Small intestine (tissue), 16 donors: ENCODE measurements around the gene PIK3R6. TPM values are rescaled to one million over a fixed set of nuclear protein-coding genes. Genes with fewer than 3 reads are reported as not detected.
A peak's percentile ranks its signal among the peaks of the same experiment; 100 is the strongest.

ENCODE experiments used
- DNase-seq, 2 donors: peaks; one replicate each; pipeline versions ENCODE4 v3.0.0 to v3.0.0-alpha.2; 2013
- FAIRE-seq: peaks from 2 replicates; lab custom pipeline; 2012; peaks lifted over from hg19 to GRCh38; lab: Jason Lieb, UNC
- H3K27ac ChIP-seq, 3 donors: one replicate each; pipeline ENCODE4 v1.5.1; 2013; ENCODE audit warnings: low read length in 2 of 3, mild to moderate bottlenecking in 2 of 3, control low read depth in 1 of 3, inconsistent platforms in 1 of 3, low read depth in 1 of 3, moderate library complexity in 1 of 3
- H3K27me3 ChIP-seq, 3 donors: one replicate each; pipeline ENCODE4 v1.6.1; 2013; ENCODE audit warnings: low read length in 3 of 3, inconsistent platforms in 1 of 3; ENCODE audit not compliant: control insufficient read depth in 3 of 3, insufficient read depth in 3 of 3
- H3K36me3 ChIP-seq, 3 donors: one replicate each; pipeline ENCODE4 v1.6.1; 2013; ENCODE audit warnings: low read length in 3 of 3, inconsistent platforms in 1 of 3, low read depth in 1 of 3, mild to moderate bottlenecking in 1 of 3, moderate library complexity in 1 of 3; ENCODE audit not compliant: control insufficient read depth in 3 of 3, insufficient read depth in 2 of 3
- H3K4me1 ChIP-seq, 3 donors: one replicate each; pipeline ENCODE4 v1.6.1; 2013; ENCODE audit warnings: low read length in 2 of 3, inconsistent platforms in 1 of 3, low read depth in 1 of 3, mild to moderate bottlenecking in 1 of 3, moderate library complexity in 1 of 3; ENCODE audit not compliant: control insufficient read depth in 3 of 3, insufficient read depth in 2 of 3
- H3K4me3 ChIP-seq, 3 donors: one replicate each; pipeline ENCODE4 v1.5.1; 2013; ENCODE audit warnings: low read length in 3 of 3, control low read depth in 1 of 3, inconsistent platforms in 1 of 3, low read depth in 1 of 3, mild to moderate bottlenecking in 1 of 3, moderate library complexity in 1 of 3
- H3K9me3 ChIP-seq, 2 donors: one replicate each; pipeline ENCODE4 v1.6.1; 2013; ENCODE audit warnings: low read depth in 1 of 2, low read length in 1 of 2; ENCODE audit not compliant: control insufficient read depth in 2 of 2, insufficient read depth in 1 of 2
- WGBS, 3 donors: extraction: QIAGEN DNeasy Blood & Tissue Kit; methylation state at CpG; one replicate each; pipeline ENCODE4 v1.1.7; 2013; 5-methylcytosine and 5-hydroxymethylcytosine counted together
- long read RNA-seq, 10 donors: transcript quantifications; one replicate each; lab custom pipeline, GENCODE V29; 2026
- polyA plus RNA-seq, 4 donors: library from polyadenylated mRNA; stranded (reverse) in 3 of 4; unstranded in 1 of 4; fragments of 200-250 nt in 3 of 4; fragments of 120-200 nt in 1 of 4; gene quantifications; one replicate each; pipeline versions ENCODE4 v1.2.1 to v1.2.3, GENCODE V29; 2013
- donor health status: healthy with polysubstance abuse.
- donor health status: control.
- donor health status: control.
- donor health status: Bipolar disorder and iron deficiency.
- donor health status: healthy.

PIK3R6 gene
- polyA plus RNA-seq: 1 to 10 TPM in 1 of 4 donors, under 1 TPM in 2, not detected in 1; 0.25 to 1.9 (median 0.54) TPM
- long read RNA-seq, donor 1: 0 reads
- long read RNA-seq, donor 2: 0 reads
- long read RNA-seq, donor 3: 0 reads
- long read RNA-seq, donor 4: 0 reads
- long read RNA-seq, donor 5: 0 reads
- long read RNA-seq, donor 6: 0 reads
- long read RNA-seq, donor 7: 0 reads
- long read RNA-seq, donor 8: 0 reads
- long read RNA-seq, donor 9: 0 reads
- long read RNA-seq, donor 10: 0 reads

- WGBS, 3 donors: 48 to 55% (median 49%) methylated on average over 12 of the region's 12 CpGs
- no peak for FAIRE-seq
- Histone ChIP-seq H3K4me3 (peak within 1 kb of the TSS in 1 of 3 donors; percentile 21), H3K27me3 (no peaks in the 10 kb centered on the region), H3K9me3 (peaks cover 0 to 2% of the 10 kb centered on the region in 2 donors), H3K4me1 (no peaks in the 10 kb centered on the region), H3K27ac (no peak within 1 kb of the TSS), H3K36me3 (no peaks in the 10 kb centered on the region)
- no peak for DNase-seq
Measured at GRCh38 chr17:8867361-8867981, at the start of gene PIK3R6. Gene PIK3R6 (minus strand): TSS chr17:8867674. CDS start chr17:8849794, 17,880 bp downstream.

DNA sequence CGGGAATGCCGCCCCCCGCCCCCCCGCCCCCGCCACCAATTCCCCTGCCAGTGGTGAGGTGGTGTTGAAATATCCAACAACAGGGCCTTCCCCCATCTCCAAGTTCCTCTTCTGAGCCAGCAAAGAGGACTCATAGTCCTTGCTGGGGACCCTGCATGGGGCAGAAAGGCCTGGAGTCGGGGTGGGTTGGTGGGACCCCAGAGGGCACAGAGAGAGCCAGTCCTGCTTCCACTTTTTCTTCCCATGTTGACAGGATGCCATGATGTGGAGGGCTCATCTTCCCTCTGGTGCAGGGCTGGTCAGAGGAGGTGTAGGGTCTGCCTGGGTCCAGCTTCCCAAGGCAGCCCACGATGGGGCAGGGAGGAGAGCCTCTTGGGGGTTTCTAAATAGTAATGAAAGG is 49.0 kb upstream of the PIK3R6 start:
- Histone ChIP-seq H3K4me3 (no peak overlapping the region), H3K36me3 (peaks cover 0 to 2% (median 0%) of the 10 kb centered on the region in 3 donors), H3K9me3 (peaks cover 0 to 5% of the 10 kb centered on the region in 2 donors), H3K4me1 (no peaks in the 10 kb centered on the region), H3K27me3 (no peaks in the 10 kb centered on the region), H3K27ac (no peak overlapping the region)
- DNase-seq: no peak
- WGBS, 3 donors: 73 to 86% (median 77%) methylated on average over 7 of the region's 7 CpGs
- no peak for FAIRE-seq

- Histone ChIP-seq H3K4me1 (no peaks in the 10 kb centered on the region), H3K27me3 (peaks cover 0 to 3% (median 0%) of the 10 kb centered on the region in 3 donors), H3K27ac (no peak overlapping the region), H3K36me3 (no peaks in the 10 kb centered on the region), H3K4me3 (no peak overlapping the region), H3K9me3 (peaks cover 0 to 5% of the 10 kb centered on the region in 2 donors)
- FAIRE-seq (no peak), DNase-seq (no peak)
- WGBS, 3 donors: 78 to 83% (median 79%) methylated on average over 8 of the region's 8 CpGs
Measured at GRCh38 chr17:8914554-8914953, 47.1 kb upstream of the PIK3R6 start.

DNA sequence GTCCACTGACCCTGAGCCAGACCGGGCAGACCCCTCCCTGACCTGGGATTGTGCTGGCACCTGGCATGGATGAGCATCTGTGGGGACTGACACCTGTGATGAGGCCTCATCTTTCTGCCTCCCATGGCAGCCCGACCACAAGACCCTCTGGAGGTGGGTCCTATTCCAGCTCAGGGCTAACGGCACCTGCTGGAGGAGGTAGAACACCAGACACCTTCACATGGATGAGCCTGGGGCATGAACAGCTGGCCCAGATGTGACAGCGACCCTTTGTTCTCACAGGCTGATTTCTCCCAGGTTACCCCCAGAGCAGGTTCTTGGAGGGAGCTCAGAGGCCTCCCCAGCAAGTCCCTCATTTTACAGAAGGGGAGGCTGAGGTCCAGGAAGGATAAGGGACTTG is 46.4 kb upstream of the PIK3R6 start:
- Histone ChIP-seq H3K9me3 (peaks cover 0 to 5% of the 10 kb centered on the region in 2 donors), H3K27me3 (peaks cover 0 to 3% (median 0%) of the 10 kb centered on the region in 3 donors), H3K4me3 (no peak overlapping the region), H3K4me1 (no peaks in the 10 kb centered on the region), H3K27ac (no peak overlapping the region), H3K36me3 (no peaks in the 10 kb centered on the region)
- FAIRE-seq (no peak), DNase-seq (no peak)
- WGBS, 3 donors: 64 to 83% (median 67%) methylated on average over 4 of the region's 4 CpGs

DNA sequence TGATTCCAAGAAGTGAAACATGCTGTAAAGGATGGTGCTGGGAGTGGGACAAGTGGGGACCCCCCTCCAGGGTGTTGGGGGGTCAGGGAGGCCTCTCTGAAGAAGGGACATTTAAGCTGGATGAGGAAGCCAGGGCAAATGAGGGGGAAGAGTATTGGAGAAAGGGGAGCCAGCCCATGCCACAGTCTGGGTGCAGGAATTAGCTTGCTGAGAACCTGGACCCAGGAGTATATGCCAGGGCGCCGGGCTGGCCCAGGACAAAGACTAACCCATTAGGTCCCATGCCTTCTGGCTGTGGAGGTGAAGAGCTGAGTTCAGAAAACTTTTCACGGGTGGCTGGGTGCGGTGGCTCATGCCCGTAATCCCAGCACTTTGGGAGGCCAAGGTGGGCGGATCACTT is 45.6 kb upstream of the PIK3R6 start:
- DNase-seq (no peak), FAIRE-seq (no peak)
- Histone ChIP-seq H3K27ac (no peak overlapping the region), H3K27me3 (peaks cover 0 to 3% (median 0%) of the 10 kb centered on the region in 3 donors), H3K4me3 (no peak overlapping the region), H3K36me3 (no peaks in the 10 kb centered on the region), H3K9me3 (peaks cover 0 to 5% of the 10 kb centered on the region in 2 donors), H3K4me1 (no peaks in the 10 kb centered on the region)
- WGBS, 3 donors: 89 to 95% (median 90%) methylated on average over 6 of the region's 6 CpGs

DNA sequence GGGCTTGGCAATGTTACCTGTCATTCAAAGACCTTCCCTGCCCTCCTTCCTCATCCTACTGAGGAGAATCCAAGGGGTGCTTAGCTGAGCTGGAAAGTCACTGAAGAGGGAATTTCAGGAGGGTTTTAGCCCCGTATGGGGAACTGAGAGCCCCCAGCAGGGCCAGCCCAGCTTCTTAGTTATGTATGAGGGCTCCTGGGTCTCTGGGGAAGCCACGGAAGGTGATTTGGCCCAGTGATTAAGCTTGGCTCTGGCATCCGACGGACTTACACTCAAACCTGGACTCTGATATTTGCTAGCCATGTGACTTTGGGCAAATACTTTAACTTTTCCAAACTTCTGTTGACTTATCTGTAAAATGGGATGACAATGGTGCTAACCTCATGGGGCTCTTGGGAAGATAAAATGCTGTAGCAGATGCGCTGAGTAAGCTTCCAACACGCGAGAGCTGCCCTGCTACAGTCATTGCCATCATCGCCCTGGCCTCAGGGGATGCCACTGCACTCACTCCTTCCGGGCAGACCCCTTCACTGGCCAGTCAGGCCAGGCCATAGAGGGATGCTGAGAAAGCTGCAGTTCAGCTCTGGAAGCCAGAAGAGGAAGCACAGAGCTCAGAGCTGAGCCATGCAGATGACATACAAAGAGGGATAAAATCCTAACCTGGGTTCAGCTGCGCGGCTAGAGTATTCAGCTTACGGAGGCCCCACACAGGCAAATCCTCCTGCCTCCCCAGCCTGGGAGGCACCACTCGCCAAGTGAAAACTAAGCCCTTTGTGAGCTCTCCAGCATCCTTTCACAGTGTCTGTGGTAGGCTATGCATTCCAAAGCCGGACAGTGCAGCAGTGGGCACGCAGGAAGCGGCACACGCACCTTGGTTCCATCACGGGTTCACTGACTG is 44.9 kb upstream of the PIK3R6 start:
- no peak overlapping the region for H3K27ac ChIP-seq
- FAIRE-seq (no peak), DNase-seq (no peak)
- no peak overlapping the region for H3K4me3 ChIP-seq
- no peaks in the 10 kb centered on the region for H3K4me1 ChIP-seq
- WGBS, 3 donors: 82 to 85% (median 84%) methylated on average over 18 of the region's 18 CpGs
- H3K9me3 ChIP-seq: peaks cover 0 to 5% of the 10 kb centered on the region in 2 donors
- H3K27me3 ChIP-seq: peaks cover 0 to 3% (median 0%) of the 10 kb centered on the region in 3 donors
- no peaks in the 10 kb centered on the region for H3K36me3 ChIP-seq

- DNase-seq (no peak), FAIRE-seq (no peak)
- Histone ChIP-seq H3K4me1 (no peaks in the 10 kb centered on the region), H3K4me3 (no peak overlapping the region), H3K36me3 (no peaks in the 10 kb centered on the region), H3K9me3 (no peaks in the 10 kb centered on the region), H3K27me3 (peaks cover 0 to 3% (median 0%) of the 10 kb centered on the region in 3 donors), H3K27ac (no peak overlapping the region)
- 77 to 87% (median 86%) methylated on average over 18 of the region's 18 CpGs for WGBS, 3 donors
Measured at GRCh38 chr17:8910969-8911604, 43.6 kb upstream of the PIK3R6 start.
